GM23248 (cell line): Measurements from ENCODE around the gene NAXD.
"Not testable (repeated sequence)": the region's sequence is repeated elsewhere in the genome, so short reads cannot be mapped to it uniquely, and the experiment has no call there.

Experiments
- EZH2 ChIP-seq: fragments of 200-600 bp; sonication (generic); IDR thresholded peaks from 2 replicates; pipeline ENCODE4 v1.6.1; 2018; ENCODE audit warnings: antibody characterized with exemption, mild to moderate bottlenecking; ENCODE audit not compliant: insufficient read depth, poor library complexity, severe bottlenecking
- EZH2phosphoT487 ChIP-seq: fragments of 200-600 bp; sonication (generic); IDR thresholded peaks from 2 replicates; pipeline ENCODE4 v1.6.1; 2018; ENCODE audit warnings: antibody characterized with exemption, moderate library complexity, mild to moderate bottlenecking, low read depth; ENCODE audit not compliant: insufficient read depth

GRCh38 chr13:110632255-110632654, 16.9 kb downstream of the NAXD start:
- TF ChIP-seq EZH2phosphoT487, EZH2: not testable (repeated sequence)
